Stimulated activated naive B cell treated with anti-CD40 and anti-IgM and Interleukin-4, amounts not matched to agents 10 μg/mL and 1 μg/mL and 100 μg/mL, for 72 hours (primary cell): Measurements from ENCODE around the gene PLCH1.
A peak's percentile ranks its signal among the peaks of the same experiment; 100 is the strongest.

Source experiments
- ATAC-seq, 2 donors: fragments of 150-1000 bp; cut with Tn5 transposase; replicated peaks; 2 replicates each; pipeline ENCODE4 v1.10.0; 2021; ENCODE audit warnings: moderate library complexity in 1 of 2
- DNase-seq: peaks from one replicate; pipeline ENCODE4 v3.0.0; 2021
- H3K27ac Mint-ChIP-seq: one replicate; pipeline ENCODE4 v1.8.0; 2022; ENCODE audit warnings: mild to moderate bottlenecking, mixed read lengths
- H3K27me3 Mint-ChIP-seq, 2 donors: one replicate each; pipeline ENCODE4 v1.8.0; 2022; ENCODE audit warnings: mixed read lengths in 2 of 2
- H3K36me3 Mint-ChIP-seq, 2 donors: one replicate each; pipeline ENCODE4 v1.8.0; 2022; ENCODE audit warnings: mixed read lengths in 2 of 2, mild to moderate bottlenecking in 1 of 2
- H3K4me1 Mint-ChIP-seq, 2 donors: one replicate each; pipeline ENCODE4 v1.8.0; 2022; ENCODE audit warnings: mixed read lengths in 2 of 2, mild to moderate bottlenecking in 1 of 2
- H3K4me3 Mint-ChIP-seq, 2 donors: one replicate each; pipeline ENCODE4 v1.8.0; 2022; ENCODE audit warnings: mild to moderate bottlenecking in 2 of 2, mixed read lengths in 2 of 2, moderate library complexity in 1 of 2
- H3K9me3 Mint-ChIP-seq, 2 donors: one replicate each; pipeline ENCODE4 v1.8.0; 2022; ENCODE audit warnings: mixed read lengths in 2 of 2, mild to moderate bottlenecking in 1 of 2

The PLCH1 gene

DNA sequence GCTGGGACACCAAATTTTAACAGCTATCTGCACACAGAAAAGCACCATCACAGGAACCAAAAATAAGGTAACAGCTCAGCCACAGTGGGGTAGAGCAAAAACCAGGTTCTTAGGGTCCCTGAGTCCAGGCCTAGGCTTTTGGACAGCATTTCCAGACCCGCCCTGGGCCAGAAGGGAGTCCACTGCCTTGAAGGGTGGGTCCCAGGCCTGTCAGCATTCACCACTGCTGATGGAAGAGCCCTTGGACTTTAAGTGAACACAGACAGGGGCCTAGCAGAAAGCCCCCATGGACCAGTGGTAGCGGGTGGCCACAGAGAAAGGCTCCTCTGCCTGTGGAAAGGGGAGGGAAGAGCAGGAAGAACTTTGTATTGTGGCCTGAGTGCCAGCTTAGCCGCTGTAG is 56.4 kb downstream of the PLCH1 start:
- no peaks in the 10 kb centered on the region for H3K9me3 Mint-ChIP-seq
- no peaks in the 10 kb centered on the region for H3K36me3 Mint-ChIP-seq
- DNase-seq = no peak
- no peaks in the 10 kb centered on the region for H3K27me3 Mint-ChIP-seq
- H3K4me1 Mint-ChIP-seq = peaks cover 2 to 9% of the 10 kb centered on the region in 2 donors
- H3K4me3 Mint-ChIP-seq = no peak overlapping the region
- ATAC-seq = no peak
- H3K27ac Mint-ChIP-seq = no peak overlapping the region

DNA sequence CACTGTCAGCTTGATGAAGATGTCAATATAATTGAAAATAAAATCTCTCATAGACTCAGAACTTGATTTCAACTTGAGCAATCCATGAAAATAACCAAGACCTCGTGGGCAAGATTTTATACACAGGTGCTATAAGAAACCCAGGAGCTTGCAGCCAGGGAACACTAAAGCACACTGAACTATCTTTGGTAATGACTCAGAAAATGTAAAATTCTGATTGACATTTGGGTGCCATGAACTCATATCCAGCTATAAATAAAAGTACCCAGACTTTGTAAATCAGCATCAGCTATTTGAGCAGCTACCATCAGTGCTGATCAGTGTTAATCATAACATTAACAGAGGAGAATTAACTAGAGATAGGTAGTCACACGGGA is 61.5 kb downstream of the PLCH1 start:
- no peaks in the 10 kb centered on the region for H3K9me3 Mint-ChIP-seq
- H3K4me1 Mint-ChIP-seq = peaks cover 2 to 8% of the 10 kb centered on the region in 2 donors
- no peaks in the 10 kb centered on the region for H3K27me3 Mint-ChIP-seq
- no peak overlapping the region for H3K4me3 Mint-ChIP-seq
- ATAC-seq (peak in 1 of 2 donors; percentile 36), DNase-seq (no peak)
- no peak overlapping the region for H3K27ac Mint-ChIP-seq
- no peaks in the 10 kb centered on the region for H3K36me3 Mint-ChIP-seq

DNA sequence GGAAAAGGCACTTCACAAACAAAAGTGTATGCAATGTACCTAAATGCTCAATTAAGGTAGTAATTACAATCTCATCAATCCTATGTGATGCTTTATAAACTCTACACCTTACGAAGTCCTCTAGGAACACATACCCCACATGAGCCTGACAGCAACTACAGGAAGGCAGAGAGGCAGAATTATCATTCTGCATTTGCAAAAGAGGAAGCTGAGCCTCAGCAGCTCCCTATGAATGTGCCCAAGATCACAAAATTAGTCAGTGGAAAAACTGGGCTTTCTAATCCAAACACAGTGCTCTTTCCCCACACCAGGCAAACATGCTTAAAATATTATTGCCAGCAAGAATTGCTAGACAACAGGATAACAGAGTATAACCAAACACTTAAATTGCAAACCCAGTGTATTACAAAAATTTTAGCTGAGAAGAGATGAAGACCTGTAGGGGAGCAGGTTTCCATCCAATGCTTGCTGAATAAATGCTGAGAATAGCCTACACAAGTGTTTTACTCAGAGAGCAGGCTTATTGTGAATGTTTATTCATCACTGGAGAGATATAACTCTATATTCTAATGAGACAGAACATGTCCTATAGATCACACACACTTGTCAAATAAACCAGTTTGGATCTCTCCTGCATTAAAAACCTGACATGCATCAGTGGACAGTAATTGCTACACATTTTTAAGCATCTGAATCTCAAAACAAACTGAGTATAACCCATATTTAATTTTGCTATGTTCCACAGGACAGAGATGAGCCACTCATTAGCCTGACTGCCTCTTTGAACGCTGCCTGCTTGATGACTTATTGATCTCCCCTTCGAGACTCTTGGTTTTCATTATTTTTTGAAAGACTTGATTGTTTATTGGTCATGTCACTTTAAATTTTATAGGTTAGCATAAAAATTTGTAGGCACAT is 62.2 kb downstream of the PLCH1 start:
- no peak overlapping the region for H3K4me3 Mint-ChIP-seq
- no peaks in the 10 kb centered on the region for H3K36me3 Mint-ChIP-seq
- H3K27ac Mint-ChIP-seq = no peak overlapping the region
- DNase-seq = no peak
- peaks cover 2 to 8% of the 10 kb centered on the region in 2 donors for H3K4me1 Mint-ChIP-seq
- peak; percentile 73 to 90 for ATAC-seq
- no peaks in the 10 kb centered on the region for H3K9me3 Mint-ChIP-seq
- H3K27me3 Mint-ChIP-seq = no peaks in the 10 kb centered on the region

GRCh38 chr3:155676252-155676981 is 68.5 kb downstream of the PLCH1 start:
- ATAC-seq (no peak), DNase-seq (no peak)
- no peaks in the 10 kb centered on the region for H3K36me3 Mint-ChIP-seq
- no peaks in the 10 kb centered on the region for H3K9me3 Mint-ChIP-seq
- H3K4me1 Mint-ChIP-seq = no peaks in the 10 kb centered on the region
- H3K4me3 Mint-ChIP-seq = no peak overlapping the region
- no peak overlapping the region for H3K27ac Mint-ChIP-seq
- H3K27me3 Mint-ChIP-seq = no peaks in the 10 kb centered on the region

DNA sequence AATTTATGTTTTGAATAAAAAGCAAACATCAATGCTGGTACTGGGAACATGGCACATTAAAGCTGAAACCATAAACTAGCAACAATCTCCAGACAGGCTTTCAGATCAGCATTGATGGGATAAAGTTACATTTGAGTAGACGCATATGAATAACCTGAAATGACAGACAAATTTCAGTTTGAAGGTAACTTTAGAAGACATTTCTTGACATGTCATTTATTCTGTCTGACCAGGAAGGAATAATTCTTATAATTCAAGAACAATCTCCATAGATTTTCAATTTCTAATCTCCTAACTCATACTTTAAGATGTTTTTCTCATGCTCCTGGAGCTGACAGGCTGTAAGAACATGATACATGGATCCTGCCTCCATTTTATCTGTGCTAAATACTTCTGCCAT is 69.8 kb downstream of the PLCH1 start:
- Mint-ChIP-seq H3K27me3 (no peaks in the 10 kb centered on the region), H3K4me1 (no peaks in the 10 kb centered on the region), H3K36me3 (no peaks in the 10 kb centered on the region), H3K4me3 (no peak overlapping the region), H3K9me3 (no peaks in the 10 kb centered on the region), H3K27ac (no peak overlapping the region)
- no peak for ATAC-seq
- DNase-seq = no peak

- no peak for ATAC-seq
- DNase-seq = no peak
- no peaks in the 10 kb centered on the region for H3K4me1 Mint-ChIP-seq
- no peaks in the 10 kb centered on the region for H3K36me3 Mint-ChIP-seq
- no peaks in the 10 kb centered on the region for H3K27me3 Mint-ChIP-seq
- H3K9me3 Mint-ChIP-seq = no peaks in the 10 kb centered on the region
- H3K4me3 Mint-ChIP-seq = no peak overlapping the region
- H3K27ac Mint-ChIP-seq = no peak overlapping the region
Measured at GRCh38 chr3:155673421-155673820, 71.5 kb downstream of the PLCH1 start.

DNA sequence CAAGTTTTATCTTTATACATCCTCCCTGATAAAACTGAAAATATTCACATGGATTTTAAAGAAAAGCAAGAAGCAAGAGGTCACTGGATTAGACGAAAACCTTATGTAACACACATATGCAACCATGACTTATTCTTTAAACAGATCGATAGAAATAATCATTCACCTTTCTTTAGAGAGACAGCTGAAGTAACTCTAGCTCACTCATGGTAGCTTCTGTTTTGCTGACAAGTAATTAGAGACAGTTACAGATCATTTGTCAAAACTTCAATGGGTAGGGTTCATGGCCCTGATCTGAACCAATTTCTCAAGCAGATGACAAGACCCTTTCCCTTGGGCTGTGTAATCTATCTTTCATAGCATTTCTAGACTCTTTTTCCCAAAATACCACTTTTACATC is 74.5 kb downstream of the PLCH1 start:
- H3K36me3 Mint-ChIP-seq = no peaks in the 10 kb centered on the region
- H3K9me3 Mint-ChIP-seq = no peaks in the 10 kb centered on the region
- H3K4me1 Mint-ChIP-seq = no peaks in the 10 kb centered on the region
- H3K4me3 Mint-ChIP-seq = no peak overlapping the region
- H3K27ac Mint-ChIP-seq = no peak overlapping the region
- no peak for DNase-seq
- no peaks in the 10 kb centered on the region for H3K27me3 Mint-ChIP-seq
- ATAC-seq = no peak

GRCh38 chr3:155667988-155668387 is 76.9 kb downstream of the PLCH1 start:
- Mint-ChIP-seq H3K36me3 (no peaks in the 10 kb centered on the region), H3K9me3 (no peaks in the 10 kb centered on the region), H3K27me3 (no peaks in the 10 kb centered on the region), H3K27ac (no peak overlapping the region), H3K4me1 (no peaks in the 10 kb centered on the region), H3K4me3 (no peak overlapping the region)
- ATAC-seq = no peak
- DNase-seq = no peak

GRCh38 chr3:155664925-155665695 is 79.8 kb downstream of the PLCH1 start:
- Mint-ChIP-seq H3K27me3 (no peaks in the 10 kb centered on the region), H3K4me3 (no peak overlapping the region), H3K36me3 (no peaks in the 10 kb centered on the region), H3K27ac (no peak overlapping the region), H3K9me3 (no peaks in the 10 kb centered on the region), H3K4me1 (no peaks in the 10 kb centered on the region)
- ATAC-seq = no peak
- DNase-seq = no peak

GRCh38 chr3:155663467-155664212 is 81.2 kb downstream of the PLCH1 start:
- H3K27me3 Mint-ChIP-seq = no peaks in the 10 kb centered on the region
- no peak overlapping the region for H3K4me3 Mint-ChIP-seq
- no peaks in the 10 kb centered on the region for H3K9me3 Mint-ChIP-seq
- no peaks in the 10 kb centered on the region for H3K36me3 Mint-ChIP-seq
- H3K4me1 Mint-ChIP-seq = no peaks in the 10 kb centered on the region
- ATAC-seq (no peak), DNase-seq (no peak)
- H3K27ac Mint-ChIP-seq = no peak overlapping the region

DNA sequence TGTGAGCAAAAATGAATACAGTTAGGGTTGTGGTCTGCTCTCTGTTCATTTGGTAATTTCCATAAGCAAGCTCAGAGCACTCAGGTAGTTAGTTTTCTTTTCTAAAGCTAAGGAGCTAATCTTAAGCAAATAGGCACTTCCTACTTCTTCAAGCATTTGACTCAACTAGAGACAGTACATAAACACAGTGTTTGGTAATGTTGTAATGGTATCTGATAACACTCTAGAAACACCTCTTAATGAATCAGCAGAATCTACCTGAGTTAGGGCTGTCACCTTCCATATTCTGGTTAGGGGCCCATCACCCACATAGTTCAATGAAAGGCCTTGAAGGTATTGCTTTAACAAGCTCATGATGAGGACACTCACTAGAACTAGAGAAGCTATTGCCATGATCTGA is 83.1 kb downstream of the PLCH1 start:
- H3K4me3 Mint-ChIP-seq = no peak overlapping the region
- ATAC-seq (no peak), DNase-seq (no peak)
- H3K27me3 Mint-ChIP-seq = no peaks in the 10 kb centered on the region
- no peak overlapping the region for H3K27ac Mint-ChIP-seq
- H3K9me3 Mint-ChIP-seq = no peaks in the 10 kb centered on the region
- H3K36me3 Mint-ChIP-seq = no peaks in the 10 kb centered on the region
- no peaks in the 10 kb centered on the region for H3K4me1 Mint-ChIP-seq

DNA sequence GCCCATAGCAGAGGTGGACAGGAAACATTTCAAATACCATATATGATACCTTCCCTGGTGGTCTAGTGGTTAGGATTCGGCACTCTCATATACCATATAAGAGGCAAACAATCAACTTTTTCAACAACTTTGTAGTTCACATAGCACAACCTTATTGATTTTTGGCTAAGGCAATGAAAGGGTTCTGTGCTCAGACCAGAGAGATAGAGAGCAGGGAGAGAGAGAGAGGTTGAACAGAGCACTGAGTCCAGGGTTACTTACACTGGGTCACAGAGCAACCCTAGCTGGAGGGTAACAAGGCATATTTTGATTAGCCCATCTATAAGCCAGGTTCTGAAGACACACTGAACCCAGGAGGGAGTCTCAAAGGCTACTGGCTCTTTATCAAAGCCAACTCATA is 83.8 kb downstream of the PLCH1 start:
- no peaks in the 10 kb centered on the region for H3K4me1 Mint-ChIP-seq
- no peak overlapping the region for H3K4me3 Mint-ChIP-seq
- DNase-seq (no peak), ATAC-seq (no peak)
- no peak overlapping the region for H3K27ac Mint-ChIP-seq
- H3K9me3 Mint-ChIP-seq = no peaks in the 10 kb centered on the region
- no peaks in the 10 kb centered on the region for H3K27me3 Mint-ChIP-seq
- H3K36me3 Mint-ChIP-seq = no peaks in the 10 kb centered on the region

- Mint-ChIP-seq H3K4me3 (no peak overlapping the region), H3K27ac (no peak overlapping the region), H3K36me3 (no peaks in the 10 kb centered on the region), H3K27me3 (no peaks in the 10 kb centered on the region), H3K4me1 (no peaks in the 10 kb centered on the region), H3K9me3 (no peaks in the 10 kb centered on the region)
- ATAC-seq = no peak
- DNase-seq = no peak
Measured at GRCh38 chr3:155658671-155659261, 86.1 kb downstream of the PLCH1 start.

DNA sequence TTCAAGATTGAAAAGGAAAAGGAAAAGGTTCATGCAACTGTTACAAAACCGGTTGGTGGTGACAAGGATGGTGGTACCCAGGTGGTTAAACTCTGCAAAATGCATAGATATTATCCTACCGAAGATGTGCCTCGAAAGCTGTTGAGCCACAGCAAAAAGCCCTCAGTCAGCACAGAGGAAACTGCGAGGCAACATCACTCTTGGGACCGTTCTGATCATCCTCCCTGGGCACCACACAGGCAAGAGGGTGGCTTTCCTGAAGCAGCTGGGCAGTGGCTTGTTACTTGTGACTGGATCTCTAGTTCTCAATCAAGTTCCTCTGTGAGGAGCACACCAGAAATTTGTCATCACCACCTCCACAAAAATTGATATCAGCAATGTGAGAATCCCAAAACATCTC is 86.9 kb downstream of the PLCH1 start:
- DNase-seq (no peak), ATAC-seq (no peak)
- no peaks in the 10 kb centered on the region for H3K36me3 Mint-ChIP-seq
- H3K9me3 Mint-ChIP-seq = no peaks in the 10 kb centered on the region
- no peak overlapping the region for H3K4me3 Mint-ChIP-seq
- no peaks in the 10 kb centered on the region for H3K4me1 Mint-ChIP-seq
- H3K27ac Mint-ChIP-seq = no peak overlapping the region
- H3K27me3 Mint-ChIP-seq = no peaks in the 10 kb centered on the region
